ENCODE results near the gene FMOD. TPM values are rescaled to one million over a fixed set of nuclear protein-coding genes. Genes with fewer than 3 reads are reported as not detected.

Gene FMOD
- total RNA-seq, 1 experiment from 2014 or later, result not detected

- CTCF ChIA-PET, result no interaction called here
- H2AFZ ChIP-seq, result no peak overlapping the region
- H3K9me2 ChIP-seq (ENCODE audit: insufficient read depth), result no peaks in the 10 kb centered on the region
- H3K27ac ChIP-seq, result no peak overlapping the region
- H3K4me2 ChIP-seq, result no peak overlapping the region
- BruUV-seq (replicated peaks), result no TSS peak
- no peaks in the 10 kb centered on the region for H3K36me3 ChIP-seq (ENCODE audit: low read depth)
- no peaks in the 10 kb centered on the region for H4K20me1 ChIP-seq (ENCODE audit: insufficient read depth)
- H3K9me3 ChIP-seq (ENCODE audit: insufficient read depth, low read depth), result no peaks in the 10 kb centered on the region
- H3K79me2 ChIP-seq (ENCODE audit: low read depth), result no peaks in the 10 kb centered on the region
- H3K4me3 ChIP-seq, result no peak overlapping the region
- no peaks in the 10 kb centered on the region for H3K4me1 ChIP-seq (replicated peaks; ENCODE audit: insufficient read depth)
- TF ChIP-seq CTCF (conservative IDR thresholded peaks at IDR 0.05) (no peak), EZH2 (IDR thresholded peaks at IDR 0.05; ENCODE audit: low read depth) (no peak)
- peaks cover 58% of the 10 kb centered on the region for H3K27me3 ChIP-seq (ENCODE audit: insufficient read depth, low read depth)
- H3F3A ChIP-seq (ENCODE audit: insufficient read depth, low read depth), result no peaks in the 10 kb centered on the region
- no peak for DNase-seq
- intact Hi-C loops (cut with micrococcal nuclease; ENCODE audit: unreplicated experiment), result loop anchor here (10.0 kb wide), 1 partner anchor 74 kb away; no protein-coding TSS in a partner anchor
- POLR2A ChIA-PET (ENCODE audit: unreplicated experiment), result no interaction called here
Measured at GRCh38 chr1:203371288-203371687, 20.4 kb upstream of the FMOD start.

- DNase-seq, result no peak
- POLR2A ChIA-PET (ENCODE audit: unreplicated experiment), result no interaction called here
- Histone ChIP-seq H3K4me2 (no peak overlapping the region), H3K4me3 (no peak overlapping the region), H3K9me3 (ENCODE audit: insufficient read depth, low read depth) (no peaks in the 10 kb centered on the region), H4K20me1 (ENCODE audit: insufficient read depth) (no peaks in the 10 kb centered on the region), H3K27ac (no peak overlapping the region), H3F3A (ENCODE audit: insufficient read depth, low read depth) (no peaks in the 10 kb centered on the region), H3K4me1 (replicated peaks; ENCODE audit: insufficient read depth) (no peaks in the 10 kb centered on the region), H2AFZ (no peak overlapping the region), H3K27me3 (ENCODE audit: insufficient read depth, low read depth) (peaks cover 65% of the 10 kb centered on the region), H3K36me3 (ENCODE audit: low read depth) (no peaks in the 10 kb centered on the region), H3K79me2 (ENCODE audit: low read depth) (no peaks in the 10 kb centered on the region), H3K9me2 (ENCODE audit: insufficient read depth) (no peaks in the 10 kb centered on the region)
- CTCF ChIA-PET, result no interaction called here
- TF ChIP-seq CTCF (conservative IDR thresholded peaks at IDR 0.05) (no peak), EZH2 (IDR thresholded peaks at IDR 0.05; ENCODE audit: low read depth) (no peak)
- BruUV-seq (replicated peaks), result no TSS peak
- intact Hi-C loops (cut with micrococcal nuclease; ENCODE audit: unreplicated experiment), result loop anchor here (10.0 kb wide), 1 partner anchor 75 kb away; no protein-coding TSS in a partner anchor
Measured at GRCh38 chr1:203369666-203370065, 18.7 kb upstream of the FMOD start.

- POLR2A ChIA-PET (ENCODE audit: unreplicated experiment), result no interaction called here
- CTCF ChIA-PET, result no interaction called here
- DNase-seq, result peak in 1 of 2 experiments; percentile 8
- Histone ChIP-seq H3K4me3 (no peak overlapping the region), H3K36me3 (ENCODE audit: low read depth) (no peaks in the 10 kb centered on the region), H3K27ac (no peak overlapping the region), H3K9me3 (ENCODE audit: insufficient read depth, low read depth) (no peaks in the 10 kb centered on the region), H3K27me3 (ENCODE audit: insufficient read depth, low read depth) (peaks cover 65% of the 10 kb centered on the region), H3F3A (ENCODE audit: insufficient read depth, low read depth) (no peaks in the 10 kb centered on the region), H3K4me1 (replicated peaks; ENCODE audit: insufficient read depth) (no peaks in the 10 kb centered on the region), H3K79me2 (ENCODE audit: low read depth) (no peaks in the 10 kb centered on the region), H3K4me2 (no peak overlapping the region), H4K20me1 (ENCODE audit: insufficient read depth) (no peaks in the 10 kb centered on the region), H2AFZ (no peak overlapping the region), H3K9me2 (ENCODE audit: insufficient read depth) (no peaks in the 10 kb centered on the region)
- TF ChIP-seq EZH2 (IDR thresholded peaks at IDR 0.05; ENCODE audit: low read depth), result no peak
- TF ChIP-seq CTCF (conservative IDR thresholded peaks at IDR 0.05), result no peak
- intact Hi-C loops (cut with micrococcal nuclease; ENCODE audit: unreplicated experiment), result no loop called here
- no TSS peak for BruUV-seq (replicated peaks)
Measured at GRCh38 chr1:203368624-203369451, 17.9 kb upstream of the FMOD start.

All from PC-9 (cell line).